GM19324 (cell line): Measurements from ENCODE around the gene MBD1.
"Not testable (repeated sequence)": the region's sequence is repeated elsewhere in the genome, so short reads cannot be mapped to it uniquely, and the experiment has no call there.

ENCODE experiments used
- ATAC-seq: cut with Tn5 transposase; IDR thresholded peaks from one replicate; pipeline ENCODE4 v1.9.1; 2021; ENCODE audit warnings: mild to moderate bottlenecking, moderate library complexity; ENCODE audit not compliant: unreplicated experiment, low FRiP score

The MBD1 gene, protein sequence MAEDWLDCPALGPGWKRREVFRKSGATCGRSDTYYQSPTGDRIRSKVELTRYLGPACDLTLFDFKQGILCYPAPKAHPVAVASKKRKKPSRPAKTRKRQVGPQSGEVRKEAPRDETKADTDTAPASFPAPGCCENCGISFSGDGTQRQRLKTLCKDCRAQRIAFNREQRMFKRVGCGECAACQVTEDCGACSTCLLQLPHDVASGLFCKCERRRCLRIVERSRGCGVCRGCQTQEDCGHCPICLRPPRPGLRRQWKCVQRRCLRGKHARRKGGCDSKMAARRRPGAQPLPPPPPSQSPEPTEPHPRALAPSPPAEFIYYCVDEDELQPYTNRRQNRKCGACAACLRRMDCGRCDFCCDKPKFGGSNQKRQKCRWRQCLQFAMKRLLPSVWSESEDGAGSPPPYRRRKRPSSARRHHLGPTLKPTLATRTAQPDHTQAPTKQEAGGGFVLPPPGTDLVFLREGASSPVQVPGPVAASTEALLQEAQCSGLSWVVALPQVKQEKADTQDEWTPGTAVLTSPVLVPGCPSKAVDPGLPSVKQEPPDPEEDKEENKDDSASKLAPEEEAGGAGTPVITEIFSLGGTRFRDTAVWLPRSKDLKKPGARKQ

DNA sequence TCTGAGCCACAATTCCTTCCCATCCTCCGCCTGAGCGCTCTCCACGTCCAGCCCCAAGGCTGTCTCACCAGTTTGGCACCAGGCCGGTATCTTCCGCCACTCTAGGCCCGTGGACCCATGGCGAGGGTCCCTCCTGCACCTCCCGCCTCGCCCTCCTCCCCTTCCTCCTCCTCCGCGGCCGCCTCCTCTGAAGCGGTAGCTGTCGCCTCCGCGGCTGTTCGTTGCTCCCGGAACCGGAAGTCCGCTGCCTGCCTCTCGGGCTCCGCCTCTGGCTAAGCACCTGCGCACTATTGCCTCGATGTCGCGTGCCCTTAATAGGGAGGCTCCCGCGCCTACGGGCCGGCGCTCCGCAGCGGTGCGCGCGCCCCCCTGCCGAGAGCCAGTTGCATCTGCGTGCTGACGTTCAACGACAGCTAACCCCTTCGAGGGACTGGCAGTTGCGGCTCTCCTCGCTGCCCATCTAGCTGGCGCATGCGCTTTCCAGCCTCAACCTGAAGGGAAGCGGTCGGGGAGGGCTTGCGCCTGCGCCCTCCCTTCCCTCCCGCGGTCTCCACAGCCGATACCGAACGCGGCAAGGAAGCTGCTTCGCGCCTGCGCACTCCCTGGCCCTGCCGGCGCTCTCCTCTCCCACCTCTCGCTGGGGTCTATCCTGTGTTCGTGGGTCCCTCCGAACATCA, at the start of gene MBD1:
Gene MBD1, minus strand, starts transcription at position 229 of the 677 bp plus-strand sequence. CDS start 1,531 bp downstream, outside the sequence.
- ATAC-seq = peak; percentile 91

DNA sequence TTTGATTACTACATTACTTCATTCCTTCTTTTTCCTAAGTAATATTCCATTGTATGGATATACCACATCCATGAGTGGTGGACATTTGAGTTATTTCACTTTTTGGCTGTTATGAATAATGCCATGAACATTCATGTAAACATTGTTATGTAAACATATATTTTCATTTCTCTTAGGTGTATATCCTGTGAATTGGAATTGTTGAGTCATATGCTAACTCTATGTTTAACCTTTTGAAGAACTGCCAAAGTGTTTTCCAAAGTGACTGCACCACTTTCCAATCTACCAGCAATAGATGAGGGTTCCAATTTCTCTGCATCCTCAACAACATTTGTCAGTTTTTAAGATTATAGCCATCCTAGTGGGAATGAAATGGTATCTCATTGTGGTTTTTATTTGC, 48.9 kb upstream of the MBD1 start:
- ATAC-seq = no peak

DNA sequence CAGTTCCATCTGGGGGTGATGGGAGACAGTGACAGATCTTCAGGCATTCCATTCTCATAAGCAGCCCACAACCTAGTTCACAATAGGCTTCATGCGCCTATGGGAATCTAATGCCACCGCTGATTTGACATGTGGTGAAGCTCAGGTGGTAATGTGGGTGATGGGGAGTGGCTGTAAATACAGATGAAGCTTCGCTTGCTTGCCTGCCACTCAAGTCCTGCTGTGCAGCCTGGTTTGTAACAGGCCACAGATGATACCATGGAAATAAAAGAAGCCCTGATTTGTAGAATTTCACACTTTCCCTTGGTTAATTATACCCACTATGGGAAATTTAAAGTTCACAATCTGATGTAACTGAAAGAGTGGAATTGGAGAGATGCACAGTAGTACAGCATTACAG, 46.7 kb upstream of the MBD1 start:
- ATAC-seq = no peak

DNA sequence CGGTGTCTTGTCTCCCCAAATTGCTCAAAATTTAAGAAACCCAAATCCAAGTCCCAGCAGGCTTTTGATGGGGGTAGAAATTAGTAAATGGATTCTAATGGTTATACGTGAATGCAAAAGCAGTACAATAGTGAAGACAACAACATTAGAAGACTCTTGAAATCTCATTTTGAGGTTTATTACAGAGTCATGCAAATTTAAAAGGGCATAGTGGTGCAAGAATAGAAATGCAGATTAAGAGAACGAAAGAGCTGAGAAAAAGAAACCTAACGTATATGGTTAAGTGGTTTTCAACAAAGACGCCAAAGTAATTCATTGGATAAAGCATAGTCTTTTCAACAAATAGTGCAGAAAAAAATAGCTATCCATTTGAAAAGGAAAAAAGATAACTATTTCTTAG, 39.4 kb upstream of the MBD1 start:
- no peak for ATAC-seq

DNA sequence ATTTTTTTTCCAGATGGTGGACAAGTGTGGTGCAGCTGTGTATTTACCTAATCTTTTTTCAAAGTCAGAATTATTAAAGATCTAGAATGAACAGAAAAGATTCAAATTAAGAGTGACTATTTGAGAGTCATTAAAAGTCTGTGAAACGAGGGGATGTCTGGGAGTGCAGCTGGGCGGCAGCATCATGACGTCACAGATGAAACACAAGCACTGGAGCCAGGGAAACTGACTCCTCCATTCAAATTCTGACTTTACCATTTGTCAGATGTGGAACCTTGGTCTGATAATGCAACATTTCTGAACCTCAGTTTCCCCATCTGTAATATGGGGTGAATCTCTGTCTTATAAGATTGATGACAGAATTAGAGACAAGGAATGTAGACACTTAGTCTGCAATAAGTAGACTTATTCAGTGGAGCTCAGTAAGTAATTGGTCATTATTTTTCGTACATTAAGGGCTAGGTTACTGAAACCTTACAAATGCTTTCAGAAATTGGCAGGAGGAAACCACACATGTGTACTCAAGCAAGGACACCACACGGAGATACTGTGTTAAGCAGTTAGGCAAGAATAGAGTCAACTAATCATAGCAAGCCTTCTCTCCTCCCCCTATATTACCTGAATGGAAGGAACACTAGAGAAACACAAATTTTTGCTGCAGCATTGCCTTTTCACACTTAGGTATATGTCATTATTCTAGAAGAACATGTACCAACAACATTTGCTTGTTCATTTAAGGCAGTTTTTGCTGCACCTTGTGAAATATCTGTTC, 34.0 kb upstream of the MBD1 start:
- peak; percentile 69 for ATAC-seq

DNA sequence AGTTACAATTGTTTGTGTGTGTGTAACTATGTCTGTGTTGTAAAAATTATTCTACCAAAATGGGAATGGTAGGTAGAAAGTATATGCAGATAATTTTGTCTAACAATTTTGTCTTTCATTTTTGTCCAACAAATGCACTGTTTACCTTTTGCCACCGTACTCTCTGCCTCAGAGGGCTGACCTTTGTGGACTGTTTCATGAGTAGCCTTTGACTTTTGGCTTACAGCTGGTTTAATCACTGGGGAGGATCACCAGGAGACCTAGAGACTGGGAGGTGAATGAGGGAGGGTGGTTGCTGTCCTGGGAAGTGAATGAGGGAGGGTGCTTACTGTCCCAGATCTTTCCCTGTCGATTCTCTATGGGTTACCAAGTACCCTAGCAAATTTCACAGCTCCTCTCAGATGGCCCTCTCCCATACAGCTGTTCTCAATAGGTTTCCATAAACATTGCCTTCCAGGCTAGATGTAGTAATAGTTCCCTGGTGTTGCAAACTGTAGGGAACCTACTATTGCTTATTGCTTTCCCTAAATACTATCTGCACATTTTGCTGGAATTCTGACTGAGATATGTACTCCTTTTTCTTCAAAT, 32.6 kb upstream of the MBD1 start:
- ATAC-seq = no peak

DNA sequence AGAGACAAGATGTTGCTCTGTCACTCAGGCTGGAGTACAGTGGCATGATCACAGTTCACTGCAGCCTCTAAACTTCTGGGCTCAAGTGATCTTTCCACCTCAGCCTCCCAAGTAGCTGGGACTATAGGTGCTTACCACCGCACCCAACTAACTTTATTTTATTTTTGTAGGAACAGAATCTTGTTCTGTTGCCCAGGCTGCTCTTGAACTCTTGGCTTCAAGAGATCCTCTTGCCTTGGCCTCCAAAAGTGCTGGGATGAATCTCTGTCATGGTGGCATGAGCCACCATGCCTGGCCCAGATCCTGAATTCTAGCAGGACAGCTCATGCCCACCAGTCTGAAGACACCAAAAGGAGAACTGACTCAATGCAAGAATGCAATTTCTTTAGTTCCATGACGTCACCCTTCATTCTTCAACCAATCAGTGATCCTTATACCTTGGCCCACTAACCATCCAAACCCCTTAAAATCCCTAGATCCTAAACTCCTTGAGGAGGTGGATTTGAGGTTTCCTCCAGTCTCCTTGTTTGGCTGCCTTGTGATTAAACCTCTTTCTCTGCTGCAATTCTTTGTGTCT, 31.8 kb upstream of the MBD1 start:
- peak; percentile 34 for ATAC-seq

DNA sequence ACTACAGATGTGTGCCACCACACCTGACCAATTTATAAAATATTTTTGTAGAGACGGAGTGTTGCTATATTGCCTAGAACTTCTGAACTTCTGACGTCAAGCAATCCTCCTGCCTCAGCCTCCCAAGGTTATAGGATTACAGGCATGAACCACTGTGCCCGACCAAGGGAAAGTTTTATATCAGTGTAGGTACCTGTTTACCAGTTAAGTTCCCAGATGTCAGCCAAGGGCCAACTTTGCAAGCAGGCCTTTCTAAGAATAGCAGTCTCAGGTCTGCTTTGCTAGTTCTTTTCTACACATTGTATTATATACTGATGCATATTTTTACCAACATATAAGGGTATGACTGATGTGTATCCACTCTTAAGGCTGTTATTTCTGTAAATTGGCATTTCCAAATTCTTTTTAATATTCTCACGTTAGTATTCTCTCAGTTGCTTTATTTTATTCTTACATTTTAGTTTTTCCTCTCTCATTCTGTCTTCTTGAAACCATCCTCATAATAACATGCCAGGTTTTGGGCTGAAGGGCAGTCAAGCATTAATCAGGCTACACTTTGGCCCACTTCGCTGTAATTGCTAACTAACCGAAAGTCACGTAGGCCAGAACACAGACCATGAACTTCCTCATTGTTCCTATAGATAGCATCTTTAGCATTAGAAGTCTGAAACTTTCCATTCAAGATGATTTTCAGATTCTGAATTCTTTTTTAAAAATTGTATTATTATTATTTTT, 31.1 kb upstream of the MBD1 start:
- ATAC-seq = peak; percentile 73

DNA sequence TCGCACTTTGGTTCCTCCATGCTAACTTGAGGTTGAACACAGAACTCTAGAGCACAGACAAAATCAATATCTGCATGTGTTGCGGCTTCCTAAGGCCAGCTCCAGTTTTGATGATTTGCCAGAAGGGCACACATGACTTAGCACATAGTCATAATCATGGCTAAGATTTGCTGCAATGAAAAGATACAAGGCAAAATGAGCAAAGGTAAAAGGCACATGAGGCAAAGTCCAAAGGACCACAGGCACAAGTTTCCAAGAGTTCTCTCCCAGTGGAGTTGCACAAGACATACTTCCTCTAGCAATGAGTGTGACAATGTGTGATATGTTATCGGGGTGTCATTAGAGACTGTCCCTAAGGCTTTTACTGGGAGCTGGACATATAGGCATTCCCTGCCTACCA, 30.3 kb upstream of the MBD1 start:
- no peak for ATAC-seq

DNA sequence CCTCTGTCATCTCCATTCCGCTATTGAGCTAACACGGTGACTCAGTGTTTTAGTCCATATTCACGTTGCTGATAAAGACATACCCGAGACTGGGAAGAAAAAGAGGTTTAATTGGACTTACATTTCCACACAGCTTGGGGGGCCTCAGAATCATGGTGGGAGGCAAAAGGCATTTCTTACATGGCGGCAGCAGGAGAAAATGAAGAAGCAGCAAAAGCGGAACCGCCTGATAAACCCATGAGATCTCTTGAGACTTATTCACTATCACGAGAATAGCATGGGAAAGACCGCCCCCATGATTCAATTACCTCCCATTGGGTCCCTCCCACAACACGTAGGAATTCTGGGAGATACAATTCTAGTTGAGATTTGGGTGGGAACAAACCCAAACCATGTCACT, 28.8 kb upstream of the MBD1 start:
- ATAC-seq = no peak

DNA sequence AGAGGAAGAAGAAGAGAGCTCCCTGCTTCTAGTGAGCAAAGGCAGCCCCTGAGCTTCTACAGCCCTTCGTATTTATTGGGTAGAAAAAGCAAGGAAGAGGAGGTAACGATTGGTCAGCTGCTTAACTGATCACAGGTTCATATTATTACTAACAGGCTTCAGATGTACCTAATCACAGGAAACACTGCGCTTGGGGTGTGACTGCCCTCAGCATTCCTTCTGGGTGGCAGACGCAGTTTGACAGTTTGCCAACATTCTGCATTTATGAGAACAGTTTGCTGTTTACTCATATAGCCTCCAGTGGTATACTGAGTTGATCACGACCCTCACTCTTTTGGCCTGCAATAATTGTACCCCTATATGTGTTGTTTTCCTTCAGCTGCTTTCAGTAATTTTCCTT, 27.5 kb upstream of the MBD1 start:
- not testable (repeated sequence) for ATAC-seq

DNA sequence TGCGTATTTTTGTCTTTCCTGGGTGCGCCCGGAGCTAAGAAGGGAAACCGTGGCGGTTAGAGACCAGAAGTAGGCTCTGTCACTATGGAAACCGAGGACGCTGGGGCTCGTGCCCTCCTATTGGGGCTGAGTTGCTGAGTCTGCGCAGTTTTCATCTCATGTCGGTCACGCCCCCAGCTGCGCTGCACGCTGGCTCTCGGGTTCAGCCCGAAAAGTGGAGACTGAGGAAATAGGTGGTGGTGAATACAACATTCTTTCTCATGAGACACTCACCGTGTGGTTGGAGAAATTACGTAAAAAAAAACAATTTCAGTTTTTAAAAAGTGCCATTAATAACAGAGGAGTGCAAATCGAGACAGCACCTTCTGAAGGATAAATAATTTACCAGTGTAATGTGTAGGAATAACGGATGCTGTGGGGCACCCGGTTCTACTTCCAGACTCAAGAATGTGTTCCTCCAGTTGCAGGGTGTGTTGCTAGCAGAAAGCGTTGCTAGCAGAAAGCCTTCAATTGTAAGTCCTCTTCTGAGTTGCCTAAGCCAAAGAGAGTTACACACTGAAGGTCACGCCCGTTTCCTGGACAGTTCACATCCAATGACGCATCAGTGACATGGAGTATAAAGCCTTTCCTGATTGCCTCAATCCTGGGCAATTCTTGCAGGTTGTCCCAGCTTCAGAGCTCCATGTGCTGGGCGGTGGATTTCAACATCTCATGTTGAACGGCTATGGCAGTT, 26.6 kb upstream of the MBD1 start:
- peak; percentile 95 for ATAC-seq

DNA sequence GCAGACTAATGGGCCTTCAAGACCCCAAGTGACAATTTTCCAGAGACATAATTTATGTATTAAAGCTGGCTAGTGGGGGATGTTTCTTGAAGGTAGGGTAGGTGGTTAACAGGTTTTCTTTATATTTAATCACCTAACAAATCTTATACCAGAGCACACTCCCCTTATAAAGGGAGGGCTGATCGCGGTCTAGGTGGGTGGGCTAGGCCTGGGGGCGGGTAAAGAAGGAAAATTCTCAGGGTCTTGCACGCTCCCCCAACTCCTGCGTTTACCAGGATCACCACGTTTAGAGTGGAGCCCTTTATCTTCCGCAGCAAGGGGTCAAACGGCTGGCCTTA, 26.0 kb upstream of the MBD1 start:
- ATAC-seq = no peak

DNA sequence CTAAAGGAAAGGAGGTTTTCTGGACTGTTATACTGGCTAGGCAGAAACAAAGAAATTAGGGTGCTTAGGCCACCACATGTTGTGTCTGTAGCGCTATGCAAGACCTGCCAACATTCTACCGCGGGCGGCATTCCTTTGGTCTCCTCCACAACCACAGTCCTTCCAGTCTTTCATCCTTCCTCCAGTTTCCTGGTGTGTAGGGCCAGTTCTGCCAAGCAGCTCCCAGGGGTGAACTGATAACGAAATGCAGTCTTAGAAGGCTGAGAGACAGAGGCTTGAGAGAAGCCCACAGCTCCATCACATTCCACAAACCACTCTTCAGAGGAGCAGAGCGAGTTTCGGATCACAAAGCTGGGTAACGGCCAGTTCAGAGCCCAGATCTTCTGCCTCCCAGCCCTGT, 25.6 kb upstream of the MBD1 start:
- no peak for ATAC-seq

DNA sequence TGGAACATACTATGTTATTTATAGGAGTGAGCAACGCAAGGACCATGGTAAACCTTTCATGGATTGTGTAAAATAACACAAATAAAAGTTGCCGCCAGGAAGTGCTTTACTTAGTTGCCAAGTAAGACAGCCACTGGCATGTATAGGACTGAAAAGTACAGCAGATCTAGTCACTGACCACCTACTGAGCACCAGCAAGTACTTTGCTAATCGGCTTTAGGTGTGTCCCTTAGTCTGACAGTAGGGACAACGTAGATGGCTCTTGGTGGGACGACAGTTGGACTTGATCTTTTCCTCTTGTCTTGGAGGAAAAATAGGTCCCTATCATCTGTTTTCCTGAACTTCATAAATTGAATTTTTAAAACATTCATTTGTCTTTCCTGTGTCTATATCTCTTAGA, 19.8 kb upstream of the MBD1 start:
- ATAC-seq = no peak

DNA sequence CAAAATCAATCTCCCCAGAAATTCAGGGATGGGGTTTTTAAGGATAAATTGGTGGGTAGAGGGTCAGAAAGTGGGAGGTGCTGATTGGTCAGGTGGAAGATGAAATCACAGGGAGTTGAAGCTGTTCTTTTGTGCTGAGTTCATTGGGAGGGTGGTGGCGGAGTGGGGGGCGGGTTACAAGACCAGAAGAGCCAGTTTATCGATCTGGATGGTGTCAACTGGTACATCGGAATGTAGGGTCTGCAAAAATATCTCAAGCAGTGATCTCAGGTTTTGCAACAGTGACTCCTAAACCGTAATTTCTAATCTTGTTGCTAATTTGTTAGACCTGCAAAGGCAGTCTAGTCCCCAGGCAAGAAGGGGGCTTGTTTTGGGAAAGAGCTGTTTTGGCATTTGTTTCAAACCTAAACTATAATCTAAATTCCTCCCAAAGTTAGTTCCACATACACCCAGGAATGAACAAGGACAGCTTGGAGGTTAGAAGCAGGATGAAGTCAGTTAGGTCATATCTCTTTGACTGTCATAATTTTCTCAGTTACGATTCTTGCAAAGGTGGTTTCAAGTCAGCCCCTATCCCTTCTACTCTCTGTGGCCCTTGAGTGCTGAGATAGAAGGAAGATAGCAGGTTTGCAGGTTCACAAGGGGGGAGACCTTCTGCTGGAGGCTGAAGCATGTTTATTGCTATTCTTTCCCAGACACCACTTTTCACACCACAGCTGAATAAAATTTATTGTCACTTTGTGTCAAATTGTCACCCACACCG, 18.5 kb upstream of the MBD1 start:
- no peak for ATAC-seq

DNA sequence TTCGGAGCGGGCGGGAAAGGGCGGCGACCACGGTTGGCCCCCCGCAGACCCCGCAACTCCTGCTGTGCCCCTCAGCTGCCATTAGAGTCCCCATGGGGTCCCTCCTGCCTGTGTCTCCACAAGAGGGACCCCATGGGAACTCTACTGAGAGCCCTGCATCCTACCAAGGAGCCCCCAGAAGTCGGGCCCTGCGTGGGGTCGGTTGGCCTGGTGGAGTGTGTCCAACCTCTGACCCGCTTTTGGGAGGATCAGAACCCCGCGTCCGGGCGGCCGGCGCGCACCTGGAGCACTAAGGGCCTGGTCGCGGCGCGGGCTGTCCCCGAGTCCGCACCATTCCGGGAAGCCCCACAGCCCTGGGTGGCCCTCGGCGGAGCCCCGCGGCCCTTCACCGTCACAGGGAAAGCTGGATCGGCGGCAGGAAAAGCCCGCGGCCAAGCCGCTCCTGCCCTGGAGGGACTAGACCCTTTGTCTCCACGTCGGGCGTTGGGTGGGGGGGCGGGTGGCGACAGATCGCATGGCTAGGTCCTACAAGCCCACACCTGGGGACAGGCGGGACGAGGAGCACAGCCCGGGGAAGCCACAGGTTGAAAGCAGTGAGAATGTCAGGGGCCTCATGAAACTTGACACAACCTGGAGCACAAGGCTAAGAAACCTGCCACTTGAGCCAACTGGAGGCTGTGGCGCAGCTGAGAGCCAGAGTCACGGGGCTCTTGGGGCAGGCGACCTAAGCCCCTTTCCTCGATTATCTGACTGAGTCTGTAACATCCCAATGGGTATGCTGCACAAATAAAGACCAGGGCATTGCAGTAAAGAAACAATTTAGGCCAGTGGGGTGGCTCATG, 17.3 kb upstream of the MBD1 start:
- no peak for ATAC-seq
